HFFc6 (cell line): ENCODE results near the gene NPIPA1. TPM values are rescaled to one million over a fixed set of nuclear protein-coding genes. Genes with fewer than 3 reads are reported as not detected.
"Not testable (repeated sequence)": the region's sequence is repeated elsewhere in the genome, so short reads cannot be mapped to it uniquely, and the experiment has no call there.

Source experiments
- DNase-seq: peaks from one replicate; pipeline ENCODE4 v3.0.0-alpha.2; 2018
- H3K27ac Mint-ChIP-seq: 2 replicates; pipeline ENCODE4 v1.8.0; 2020; ENCODE audit warnings: mild to moderate bottlenecking, mixed read lengths
- H3K27me3 Mint-ChIP-seq: 2 replicates; pipeline ENCODE4 v1.8.0; 2021; ENCODE audit warnings: mild to moderate bottlenecking, moderate library complexity, mixed read lengths; ENCODE audit not compliant: insufficient read depth
- H3K36me3 Mint-ChIP-seq: 2 replicates; pipeline ENCODE4 v1.8.0; 2021; ENCODE audit warnings: low read depth, mixed read lengths
- H3K4me1 Mint-ChIP-seq: 2 replicates; pipeline ENCODE4 v1.8.0; 2020; ENCODE audit warnings: low read depth, mixed read lengths
- H3K4me3 Mint-ChIP-seq: 2 replicates; pipeline ENCODE4 v1.8.0; 2020; ENCODE audit warnings: mild to moderate bottlenecking, moderate library complexity, mixed read lengths
- H3K9me3 Mint-ChIP-seq: 2 replicates; pipeline ENCODE4 v1.8.0; 2020; ENCODE audit warnings: mild to moderate bottlenecking, mixed read lengths
- CTCF ChIP-seq: fragments of 200-600 bp; sonication (generic); IDR thresholded peaks from 2 replicates; pipeline ENCODE4 v1.5.0; 2021; ENCODE audit warnings: antibody characterized with exemption, mild to moderate bottlenecking
- total RNA-seq, 6 experiments: library from RNA; stranded (reverse); fragmentation: NEBNext Ultra II Directional; extraction: Animal tissue kit (Norgen Biotek cat#: 25700); gene quantifications; 2 replicates in 1 of 6; 3 replicates in 5 of 6; pipeline ENCODE4 v1.2.3, GENCODE V29; 2021

The NPIPA1 gene
- total RNA-seq, 6 experiments from 2014 or later: 42.6 to 57.1 (median 44.8) TPM

- Mint-ChIP-seq H3K4me1 (peaks cover 6% of the 10 kb centered on the region; the same call in 1 of the 2 replicates), H3K27me3 (peaks cover 26% of the 10 kb centered on the region), H3K9me3 (0 out of 2 replicates have a peak, but pooled peaks cover 4% of the 10 kb centered on the region), H3K4me3 (no peak overlapping the region), H3K36me3 (no peaks in the 10 kb centered on the region; the same call in 1 of the 2 replicates), H3K27ac (no peak overlapping the region)
- TF ChIP-seq CTCF: no peak
- DNase-seq: no peak
Measured at GRCh38 chr16:14963281-14964173, 26.3 kb downstream of the NPIPA1 start.

GRCh38 chr16:14965328-14965727 lies 28.1 kb downstream of the NPIPA1 start:
- no peaks in the 10 kb centered on the region; the same call in 1 of the 2 replicates for H3K36me3 Mint-ChIP-seq
- TF ChIP-seq CTCF: no peak
- no peak overlapping the region for H3K27ac Mint-ChIP-seq
- H3K4me3 Mint-ChIP-seq: no peak overlapping the region
- peaks cover under 1% of the 10 kb centered on the region for H3K4me1 Mint-ChIP-seq
- no peak for DNase-seq
- H3K27me3 Mint-ChIP-seq: peaks cover 27% of the 10 kb centered on the region
- H3K9me3 Mint-ChIP-seq: 0 out of 2 replicates have a peak, but pooled peaks cover 4% of the 10 kb centered on the region

- not testable (repeated sequence) for H3K4me1 Mint-ChIP-seq, DNase-seq, H3K36me3 Mint-ChIP-seq, H3K4me3 Mint-ChIP-seq, H3K27me3 Mint-ChIP-seq, H3K27ac Mint-ChIP-seq, H3K9me3 Mint-ChIP-seq
Measured at GRCh38 chr16:14969795-14970194, 32.6 kb downstream of the NPIPA1 start.

DNA sequence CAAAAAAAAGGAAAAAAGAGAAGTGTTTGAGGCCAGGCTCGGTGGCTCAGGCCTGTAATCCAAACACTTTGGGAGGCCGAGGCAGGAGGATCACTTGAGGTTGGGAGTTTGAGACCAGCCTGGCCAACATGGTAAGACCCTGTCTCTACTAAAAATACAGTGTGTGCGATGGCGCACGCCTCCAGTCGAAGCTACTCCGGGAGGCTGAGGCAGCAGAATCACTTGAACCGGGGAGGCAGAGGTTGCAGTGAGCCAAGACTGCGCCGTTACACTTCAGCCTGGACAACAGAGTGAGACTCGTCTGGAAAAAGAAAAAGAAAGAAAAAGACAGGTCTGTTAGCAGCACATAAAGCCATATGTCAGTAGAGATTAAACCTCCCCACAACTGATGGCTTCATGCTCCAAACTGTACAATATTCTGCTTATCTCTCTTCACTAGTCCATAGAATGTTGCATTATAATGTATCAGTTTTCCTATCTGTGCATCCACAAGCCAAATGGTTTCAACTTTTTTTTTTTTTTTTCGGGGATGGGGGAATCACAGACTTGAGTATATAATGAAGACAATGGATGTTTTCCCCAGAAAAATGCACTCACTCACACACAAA lies 34.5 kb downstream of the NPIPA1 start:
- not testable (repeated sequence) for H3K27me3 Mint-ChIP-seq, H3K4me3 Mint-ChIP-seq, DNase-seq, H3K9me3 Mint-ChIP-seq, H3K27ac Mint-ChIP-seq, H3K36me3 Mint-ChIP-seq
- H3K4me1 Mint-ChIP-seq: peaks cover 13% of the 10 kb centered on the region

DNA sequence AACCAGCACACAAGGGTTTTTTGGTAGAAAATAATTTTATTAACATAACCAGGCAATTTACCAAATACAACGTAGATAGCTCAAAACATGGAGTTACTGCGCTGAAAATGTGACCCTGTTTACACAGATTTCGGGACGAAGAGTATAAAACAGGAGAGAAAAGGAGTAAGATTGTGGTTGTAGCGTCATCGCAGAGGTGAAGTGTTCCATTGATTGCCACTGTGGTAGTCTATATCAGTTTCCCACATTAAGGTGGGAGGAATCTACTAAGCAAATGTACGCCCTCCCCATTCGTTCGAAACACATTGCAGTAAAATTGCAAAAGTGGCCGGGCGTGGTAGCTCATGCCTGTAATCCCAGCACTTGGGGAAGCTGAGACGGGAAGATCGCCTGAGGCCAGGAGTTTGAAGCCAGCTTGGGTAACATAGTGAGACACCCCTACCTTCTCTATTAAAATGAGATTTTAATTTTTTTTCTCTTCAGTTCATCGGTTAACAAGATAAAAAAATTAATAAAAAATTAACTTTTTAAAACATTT lies 36.6 kb downstream of the NPIPA1 start:
- DNase-seq, H3K27ac Mint-ChIP-seq, H3K36me3 Mint-ChIP-seq, H3K9me3 Mint-ChIP-seq, H3K27me3 Mint-ChIP-seq: not testable (repeated sequence)
- Mint-ChIP-seq H3K4me3 (peak overlapping the region; percentile 24; the same call in 1 of the 2 replicates), H3K4me1 (peaks cover 26% of the 10 kb centered on the region)

- DNase-seq, H3K36me3 Mint-ChIP-seq, H3K27me3 Mint-ChIP-seq, H3K9me3 Mint-ChIP-seq: not testable (repeated sequence)
- peak overlapping the region; percentile 85 for H3K27ac Mint-ChIP-seq
- peak overlapping the region; percentile 95 for H3K4me3 Mint-ChIP-seq
- H3K4me1 Mint-ChIP-seq: peaks cover 28% of the 10 kb centered on the region
Measured at GRCh38 chr16:14974331-14974655, 37.0 kb downstream of the NPIPA1 start.

- H3K27me3 Mint-ChIP-seq, H3K36me3 Mint-ChIP-seq, H3K9me3 Mint-ChIP-seq: not testable (repeated sequence)
- peak within 1 kb of the TSS; percentile 85 for H3K27ac Mint-ChIP-seq
- peak within 1 kb of the TSS; percentile 95 for H3K4me3 Mint-ChIP-seq
- peak; percentile 72 for DNase-seq
- H3K4me1 Mint-ChIP-seq: peaks cover 28% of the 10 kb centered on the region
Measured at GRCh38 chr16:14974656-14975417, 37.6 kb downstream of the NPIPA1 start, which contains the start of gene PDXDC1. PDXDC1 (plus strand) TSS chr16:14975026; CDS start chr16:14975200, 174 bp downstream.
